ENCODE data around the gene IGFN1.

- TF ChIP-seq POLR2AphosphoS5 (IDR thresholded peaks at IDR 0.05; ENCODE audit: low read depth, low read length): no peak
- no peak for TF ChIP-seq YY1 (IDR thresholded peaks at IDR 0.05; ENCODE audit: low read depth)
These were observed 17.5 kb upstream of the IGFN1 start for GRCh38 chr1:201172999-201173610.
